Endothelial cell of umbilical vein (primary cell): ENCODE data around the gene SNX24. TPM values are rescaled to one million over a fixed set of nuclear protein-coding genes. Genes with fewer than 3 reads are reported as not detected.

Experiments
- BruUV-seq: library from RNA; stranded (reverse); fragments of 400-500 nt; replicated peaks from 2 replicates; lab custom pipeline; 2021; lab: Mats Ljungman, UMichigan
- CTCF ChIA-PET: fragments of 300-600, 350-600 bp; sonication (Branson Sonifier 250); formaldehyde crosslinking; loops from one replicate; lab custom pipeline; 2021; ENCODE audit warnings: antibody characterized with exemption, inconsistent platforms; lab: Charles Lee
- POLR2A ChIA-PET: fragments of 300-600, 350-600 bp; sonication (Branson Sonifier 250); formaldehyde crosslinking; loops from one replicate; lab custom pipeline; 2021; ENCODE audit warnings: antibody characterized with exemption, inconsistent platforms; lab: Charles Lee
- DNase-seq: peaks from one replicate; pipeline ENCODE4 v3.0.0-alpha.2; 2011; ENCODE audit warnings: low read depth, low spot score
- FAIRE-seq: peaks from 2 replicates; lab custom pipeline; 2011; peaks lifted over from hg19 to GRCh38; lab: Jason Lieb, UNC
- H2AFZ ChIP-seq: 2 replicates; pipeline ENCODE4 v1.6.0; 2012; ENCODE audit warnings: low read depth, low read length, control low read depth, inconsistent platforms
- H3K27ac ChIP-seq: 2 replicates; pipeline ENCODE4 v1.5.1; 2011; ENCODE audit warnings: low read depth, mild to moderate bottlenecking, control low read depth, low read length, moderate library complexity; ENCODE audit not compliant: insufficient read depth
- H3K27me3 ChIP-seq, 2 experiments: 2 replicates each; pipeline versions ENCODE4 v1.6.0 to v1.6.1; 2011; ENCODE audit warnings: low read length in 2 of 2, mixed read lengths in 1 of 2; ENCODE audit not compliant: control insufficient read depth in 2 of 2, insufficient read depth in 2 of 2
- H3K36me3 ChIP-seq, 2 experiments: 2 replicates in 1 of 2; 3 replicates in 1 of 2; pipeline ENCODE4 v1.5.1; 2011; ENCODE audit warnings: low read length in 2 of 2, mild to moderate bottlenecking in 1 of 2, moderate library complexity in 1 of 2; ENCODE audit not compliant: control insufficient read depth in 2 of 2, insufficient read depth in 2 of 2; ENCODE audit errors: extremely low read depth in 1 of 2
- H3K4me1 ChIP-seq: 3 replicates; pipeline ENCODE4 v1.5.1; 2011; ENCODE audit warnings: mild to moderate bottlenecking, low read length; ENCODE audit not compliant: control insufficient read depth, insufficient read depth; ENCODE audit errors: extremely low read depth
- H3K4me2 ChIP-seq: 2 replicates; pipeline ENCODE4 v1.6.1; 2011; ENCODE audit warnings: low read length, control low read depth, mixed read lengths; ENCODE audit not compliant: insufficient read depth
- H3K4me3 ChIP-seq, 3 experiments: fragments of 200-600 bp in 1 of 3; sonication (generic), shearing (Covaris generic) in 1 of 3; replicated peaks in 1 of 3; 2 replicates each; pipeline ENCODE4 v1.5.1; 2011 to 2016; ENCODE audit warnings: control low read depth in 3 of 3, low read length in 3 of 3, mild to moderate bottlenecking in 2 of 3, inconsistent platforms in 1 of 3, low read depth in 1 of 3, moderate library complexity in 1 of 3; ENCODE audit not compliant: insufficient read depth in 1 of 3
- H3K79me2 ChIP-seq: 2 replicates; pipeline ENCODE4 v1.6.0; 2012; ENCODE audit warnings: low read length, inconsistent platforms; ENCODE audit not compliant: control insufficient read depth, insufficient read depth
- H3K9ac ChIP-seq: replicated peaks from 2 replicates; pipeline ENCODE3; 2011; ENCODE audit warnings: low read length, control low read depth; ENCODE audit not compliant: insufficient read depth; ENCODE audit errors: extremely low read depth
- H3K9me1 ChIP-seq: replicated peaks from 3 replicates; pipeline ENCODE4 v1.6.0; 2011; ENCODE audit warnings: mild to moderate bottlenecking, low read length; ENCODE audit not compliant: control insufficient read depth, insufficient read depth; ENCODE audit errors: extremely low read depth
- H3K9me3 ChIP-seq: replicated peaks from 2 replicates; pipeline ENCODE4 v1.5.1; 2012; ENCODE audit warnings: low read length, inconsistent platforms; ENCODE audit not compliant: control insufficient read depth, insufficient read depth
- H4K20me1 ChIP-seq: replicated peaks from 2 replicates; pipeline ENCODE3; 2011; ENCODE audit warnings: mild to moderate bottlenecking, low read length; ENCODE audit not compliant: control insufficient read depth, insufficient read depth; ENCODE audit errors: extremely low read depth
- EZH2 ChIP-seq: IDR thresholded peaks from 2 replicates; pipeline ENCODE4 v1.6.1; 2012; ENCODE audit warnings: borderline replicate concordance, low read depth, mild to moderate bottlenecking, moderate library complexity, low read length, inconsistent platforms; ENCODE audit not compliant: severe bottlenecking
- FOS ChIP-seq: IDR thresholded peaks from 2 replicates; pipeline ENCODE4 v1.6.1; 2011; ENCODE audit warnings: mild to moderate bottlenecking, low read length, moderate library complexity, borderline replicate concordance; ENCODE audit not compliant: insufficient read depth
- GATA2 ChIP-seq: IDR thresholded peaks from 2 replicates; pipeline ENCODE4 v1.7.0; 2011; ENCODE audit warnings: low read depth, mild to moderate bottlenecking, moderate library complexity, mixed read lengths, low read length; ENCODE audit not compliant: insufficient read length, insufficient read depth
- JUN ChIP-seq: IDR thresholded peaks from 2 replicates; pipeline ENCODE4 v1.6.1; 2011; ENCODE audit warnings: borderline replicate concordance, low read depth; ENCODE audit not compliant: insufficient read length, insufficient read depth
- MYC ChIP-seq: IDR thresholded peaks from one replicate; pipeline ENCODE4 v1.6.1; 2011; ENCODE audit warnings: mild to moderate bottlenecking, low read depth, low read length
- POLR2A ChIP-seq: IDR thresholded peaks from 2 replicates; pipeline ENCODE4 v1.6.1; 2012; ENCODE audit warnings: low read depth, mild to moderate bottlenecking, control low read depth, low read length
- POLR2AphosphoS5 ChIP-seq: IDR thresholded peaks from 2 replicates; pipeline ENCODE4 v1.6.1; 2012; ENCODE audit warnings: low read depth, mild to moderate bottlenecking, control low read depth, low read length, moderate library complexity; ENCODE audit not compliant: insufficient read depth
- dilution Hi-C: fragments of 300-500 bp; cut with MboI; formaldehyde crosslinking; loops from one replicate; pipeline ENCODE4 v1.15.0; 2019; ENCODE audit warnings: low sequenced_read_pairs; ENCODE audit not compliant: extremely low pct_ligation_motif_present
- intact Hi-C: fragments of 100-400 bp; cut with micrococcal nuclease; formaldehyde crosslinking; loops from one replicate; pipeline ENCODE4 v1.10.0; 2022
- polyA plus RNA-seq, 4 experiments: library from polyadenylated mRNA; depleted of rRNA in 3 of 4; stranded (reverse) in 3 of 4; unstranded in 1 of 4; fragments of >200 nt; gene quantifications; 2 replicates each; pipeline versions ENCODE4 v1.2.1 to v1.2.3, GENCODE V29; 2011 to 2012; ENCODE audit warnings: missing spikeins in 1 of 4
- total RNA-seq: library from RNA; stranded (reverse); gene quantifications from 2 replicates; pipeline ENCODE4 v1.2.3, GENCODE V29; 2021
- TF ChIP-seq, protein P1 (sequence below): IDR thresholded peaks from 2 replicates; pipeline ENCODE4 v1.6.1; 2011; ENCODE audit not compliant: insufficient read depth, insufficient read length
- TF ChIP-seq, protein P2 (sequence below), 2 donors: IDR thresholded peaks; 1 replicate in 1 of 2; 2 replicates in 1 of 2; pipeline ENCODE4 v1.5.1; 2011; ENCODE audit warnings: low read length in 2 of 2, mild to moderate bottlenecking in 2 of 2, moderate library complexity in 2 of 2, control low read depth in 1 of 2, inconsistent platforms in 1 of 2, low read depth in 1 of 2; ENCODE audit not compliant: insufficient read depth in 1 of 2; ENCODE audit errors: extremely low read depth in 1 of 2

SNX24 gene
- total and polyA plus RNA-seq, 2 donors (not counting 3 experiments of a cell fraction or from before 2014, with no cell fraction given), result 2.9 to 14.9 TPM

DNA sequence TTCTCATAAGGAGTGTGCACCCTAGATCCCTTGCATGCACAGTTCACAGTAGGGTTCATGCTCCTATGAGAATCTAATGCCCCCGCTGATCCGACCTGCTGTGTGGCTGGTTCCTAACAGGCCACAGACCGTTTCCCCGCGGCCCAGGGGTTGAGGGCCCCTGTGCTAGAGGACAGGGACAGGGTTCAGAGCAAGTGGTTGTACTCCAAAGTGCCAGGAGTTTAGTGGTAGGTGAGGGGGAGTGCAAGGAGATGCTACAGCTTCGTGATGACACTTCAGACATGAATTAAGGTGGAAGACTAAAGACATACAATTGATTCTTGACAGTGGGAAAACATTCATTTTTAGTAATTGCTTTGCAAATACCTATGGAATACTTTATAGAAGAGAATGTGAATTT, 40.5 kb downstream of the SNX24 start:
- no peak overlapping the region for H3K4me3 ChIP-seq
- dilution Hi-C loops, result no loop called here
- no peaks in the 10 kb centered on the region for H3K4me1 ChIP-seq
- FAIRE-seq (no peak), DNase-seq (no peak)
- H3K79me2 ChIP-seq, result no peaks in the 10 kb centered on the region
- TF ChIP-seq GATA2, result no peak
- ChIA-PET CTCF (no interaction called here), POLR2A (no interaction called here)
- no peaks in the 10 kb centered on the region for H3K9me1 ChIP-seq
- H2AFZ ChIP-seq, result no peak overlapping the region
- H4K20me1 ChIP-seq, result no peaks in the 10 kb centered on the region
- no peaks in the 10 kb centered on the region for H3K36me3 ChIP-seq
- no peak overlapping the region for H3K9ac ChIP-seq
- BruUV-seq, result no TSS peak
- no peak overlapping the region for H3K27ac ChIP-seq
- H3K27me3 ChIP-seq, result no peaks in the 10 kb centered on the region
- intact Hi-C loops, result no loop called here
- no peak overlapping the region for H3K4me2 ChIP-seq
- H3K9me3 ChIP-seq, result no peaks in the 10 kb centered on the region

DNA sequence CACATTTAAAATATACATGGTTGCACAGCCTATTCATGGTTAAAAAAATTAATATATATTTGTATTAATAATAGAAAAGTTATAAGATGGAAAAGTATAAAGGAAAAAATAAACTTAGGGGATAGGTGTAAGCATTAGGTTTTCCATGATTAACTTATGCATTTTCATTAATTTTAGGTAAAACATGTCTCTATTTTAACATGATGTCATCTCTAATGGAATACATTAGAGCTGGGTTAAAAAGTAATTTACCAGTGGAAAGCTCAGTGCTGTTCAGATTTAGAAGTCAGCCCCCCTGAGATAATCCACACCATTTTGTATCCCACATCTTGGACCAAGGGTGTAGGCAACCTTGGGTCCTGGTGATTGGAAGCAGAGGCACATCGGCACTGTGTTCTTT, 49.7 kb downstream of the SNX24 start:
- TF ChIP-seq JUN (no peak), POLR2A (no peak), EZH2 (no peak), FOS (no peak), GATA2 (no peak), MYC (no peak), POLR2AphosphoS5 (no peak)
- TF ChIP-seq, protein P1, sequence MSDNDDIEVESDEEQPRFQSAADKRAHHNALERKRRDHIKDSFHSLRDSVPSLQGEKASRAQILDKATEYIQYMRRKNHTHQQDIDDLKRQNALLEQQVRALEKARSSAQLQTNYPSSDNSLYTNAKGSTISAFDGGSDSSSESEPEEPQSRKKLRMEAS, result no peak
- TF ChIP-seq, protein P2, sequence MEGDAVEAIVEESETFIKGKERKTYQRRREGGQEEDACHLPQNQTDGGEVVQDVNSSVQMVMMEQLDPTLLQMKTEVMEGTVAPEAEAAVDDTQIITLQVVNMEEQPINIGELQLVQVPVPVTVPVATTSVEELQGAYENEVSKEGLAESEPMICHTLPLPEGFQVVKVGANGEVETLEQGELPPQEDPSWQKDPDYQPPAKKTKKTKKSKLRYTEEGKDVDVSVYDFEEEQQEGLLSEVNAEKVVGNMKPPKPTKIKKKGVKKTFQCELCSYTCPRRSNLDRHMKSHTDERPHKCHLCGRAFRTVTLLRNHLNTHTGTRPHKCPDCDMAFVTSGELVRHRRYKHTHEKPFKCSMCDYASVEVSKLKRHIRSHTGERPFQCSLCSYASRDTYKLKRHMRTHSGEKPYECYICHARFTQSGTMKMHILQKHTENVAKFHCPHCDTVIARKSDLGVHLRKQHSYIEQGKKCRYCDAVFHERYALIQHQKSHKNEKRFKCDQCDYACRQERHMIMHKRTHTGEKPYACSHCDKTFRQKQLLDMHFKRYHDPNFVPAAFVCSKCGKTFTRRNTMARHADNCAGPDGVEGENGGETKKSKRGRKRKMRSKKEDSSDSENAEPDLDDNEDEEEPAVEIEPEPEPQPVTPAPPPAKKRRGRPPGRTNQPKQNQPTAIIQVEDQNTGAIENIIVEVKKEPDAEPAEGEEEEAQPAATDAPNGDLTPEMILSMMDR (IDR thresholded peaks at IDR 0.05; ENCODE audit: extremely low read depth in 1 of 2, insufficient read depth in 1 of 2, low read depth in 1 of 2, low read length in 2 of 2), result no peak
- no peak overlapping the region for H3K4me3 ChIP-seq
- no peak overlapping the region for H2AFZ ChIP-seq
- H3K9me3 ChIP-seq, result no peaks in the 10 kb centered on the region
- H3K9ac ChIP-seq, result no peak overlapping the region
- no peaks in the 10 kb centered on the region for H4K20me1 ChIP-seq
- no peak overlapping the region for H3K4me2 ChIP-seq
- no peaks in the 10 kb centered on the region for H3K36me3 ChIP-seq
- CTCF ChIA-PET, result interaction anchor here (0.6 to 2.6 kb wide), 8 partner anchors 13 to 473 kb away, joined by 3 to 21 read pairs (median 4); no protein-coding TSS in a partner anchor
- POLR2A ChIA-PET, result no interaction called here
- dilution Hi-C loops (no loop called here), intact Hi-C loops (loop anchor here (5.0 to 10.0 kb wide), 2 partner anchors 200 to 472 kb away; no protein-coding TSS in a partner anchor)
- BruUV-seq, result no TSS peak
- H3K27ac ChIP-seq, result no peak overlapping the region
- no peak for DNase-seq
- H3K9me1 ChIP-seq, result no peaks in the 10 kb centered on the region
- H3K79me2 ChIP-seq, result no peaks in the 10 kb centered on the region
- H3K27me3 ChIP-seq, result no peaks in the 10 kb centered on the region
- H3K4me1 ChIP-seq, result no peaks in the 10 kb centered on the region
- no peak for FAIRE-seq
